Measurements from ENCODE around the gene RNF5.
A peak's percentile ranks its signal among the peaks of the same experiment; 100 is the strongest.
"Not testable (repeated sequence)": the region's sequence is repeated elsewhere in the genome, so short reads cannot be mapped to it uniquely, and the experiment has no call there.

RNF5 gene, protein sequence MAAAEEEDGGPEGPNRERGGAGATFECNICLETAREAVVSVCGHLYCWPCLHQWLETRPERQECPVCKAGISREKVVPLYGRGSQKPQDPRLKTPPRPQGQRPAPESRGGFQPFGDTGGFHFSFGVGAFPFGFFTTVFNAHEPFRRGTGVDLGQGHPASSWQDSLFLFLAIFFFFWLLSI

DNA sequence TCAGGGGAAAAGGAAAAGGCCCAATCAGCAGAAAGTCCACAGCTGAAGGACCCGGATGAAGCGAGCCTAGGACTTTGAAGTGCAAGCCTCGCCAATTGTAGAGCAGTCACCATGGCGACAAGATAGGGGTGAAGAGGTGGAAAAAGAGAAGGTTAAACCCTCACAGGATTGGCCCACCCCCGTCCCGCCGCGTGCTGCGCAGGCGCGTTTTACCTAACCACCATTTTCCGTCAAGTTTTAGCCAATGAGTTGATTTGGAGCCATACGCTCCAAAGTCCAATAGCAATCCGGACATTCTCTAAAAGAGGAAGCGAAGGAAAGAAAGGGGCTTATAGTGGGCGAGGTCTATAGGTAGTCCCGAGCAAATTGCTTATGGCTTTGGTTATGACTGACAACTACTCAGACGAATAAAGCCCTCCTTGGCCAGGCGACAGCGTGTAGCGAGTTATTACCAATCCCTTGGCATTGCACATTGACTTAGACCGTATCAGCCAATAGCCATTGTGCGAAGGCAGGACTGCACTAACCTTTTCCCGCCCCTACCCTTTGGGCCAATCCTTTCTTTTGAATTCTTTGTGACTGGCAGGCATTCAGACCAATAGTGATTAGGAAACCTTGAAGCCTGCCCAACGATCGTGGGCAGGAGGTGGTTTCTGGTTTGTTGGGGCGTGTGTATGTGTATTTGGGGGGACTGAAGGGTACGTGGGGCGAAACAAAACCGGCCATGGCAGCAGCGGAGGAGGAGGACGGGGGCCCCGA is at the start of gene RNF5:
Gene RNF5, plus strand, starts transcription at position 618 of the 759 bp plus-strand sequence. Its CDS starts 107 bp downstream, at position 725.
- DNase-seq (ENCODE audit: low spot score) = peak; percentile 99

- DNase-seq (ENCODE audit: low spot score) = no peak
Measured at GRCh38 chr6:32128751-32129296, 49.4 kb upstream of the RNF5 start.

- no peak for DNase-seq (ENCODE audit: low spot score)
Measured at GRCh38 chr6:32129297-32130088, 48.7 kb upstream of the RNF5 start.

- DNase-seq (ENCODE audit: low spot score) = no peak
Measured at GRCh38 chr6:32131439-32131948, 46.7 kb upstream of the RNF5 start.

GRCh38 chr6:32132110-32132509 is 46.1 kb upstream of the RNF5 start:
- no peak for DNase-seq (ENCODE audit: low spot score)

DNA sequence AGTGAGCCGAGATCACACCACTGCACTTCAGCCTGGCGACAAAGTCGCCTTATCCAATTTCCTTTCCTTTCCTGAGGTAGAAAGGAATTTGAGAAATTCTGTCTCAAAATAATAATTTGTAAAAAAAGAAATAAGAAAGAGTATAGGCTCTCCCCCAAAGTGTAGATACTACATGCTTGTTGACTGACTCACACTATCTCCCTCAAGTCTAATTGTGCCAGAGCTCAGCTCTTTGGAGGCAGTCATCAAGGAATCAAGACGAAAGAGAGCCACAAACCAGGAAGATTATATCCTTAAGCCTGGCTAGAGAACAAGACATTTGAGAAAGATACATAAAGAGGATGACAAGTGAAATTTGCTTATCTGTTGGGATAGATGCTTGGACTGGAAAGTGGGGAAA is 44.4 kb upstream of the RNF5 start:
- no peak for DNase-seq (ENCODE audit: low spot score)

DNA sequence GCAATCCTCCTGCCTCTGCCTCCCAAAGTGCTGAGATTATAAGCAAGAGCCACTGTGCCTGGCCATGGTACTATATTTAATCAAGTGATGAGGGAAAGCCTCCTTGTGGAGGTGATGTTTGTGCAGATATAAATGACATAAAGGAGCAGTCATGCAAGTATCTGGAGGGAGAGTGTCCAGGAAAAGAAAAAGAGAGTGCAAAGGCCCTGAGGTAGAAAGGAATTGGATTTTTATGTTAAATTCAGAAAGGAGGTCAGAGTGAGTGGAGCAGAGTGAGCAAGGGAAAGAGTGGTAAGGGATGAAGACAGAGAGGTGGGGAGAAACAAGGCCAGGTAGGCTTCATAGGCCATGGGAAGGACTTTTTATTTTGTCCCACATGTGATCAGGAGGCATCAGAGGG is 40.8 kb upstream of the RNF5 start:
- no peak for DNase-seq (ENCODE audit: low spot score)

DNA sequence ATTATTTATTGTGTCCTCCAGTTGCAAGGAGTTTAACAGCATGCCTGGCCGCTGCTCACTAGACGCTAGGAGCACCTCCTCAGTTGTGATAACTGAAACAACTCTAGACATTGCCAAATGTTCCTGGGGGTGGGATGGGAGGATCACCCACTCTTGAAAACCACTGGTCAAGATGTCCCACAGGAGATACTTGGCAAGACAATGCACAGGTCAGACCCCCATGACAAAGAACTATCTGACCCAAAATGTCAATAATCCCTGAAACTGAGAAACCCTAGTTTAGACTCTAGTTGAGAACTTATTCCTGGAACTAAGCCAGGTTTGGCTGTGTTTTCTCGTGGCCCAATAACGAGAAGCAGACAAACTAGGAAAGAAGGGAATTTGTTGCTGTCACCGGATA is 38.6 kb upstream of the RNF5 start:
- no peak for DNase-seq (ENCODE audit: low spot score)

DNA sequence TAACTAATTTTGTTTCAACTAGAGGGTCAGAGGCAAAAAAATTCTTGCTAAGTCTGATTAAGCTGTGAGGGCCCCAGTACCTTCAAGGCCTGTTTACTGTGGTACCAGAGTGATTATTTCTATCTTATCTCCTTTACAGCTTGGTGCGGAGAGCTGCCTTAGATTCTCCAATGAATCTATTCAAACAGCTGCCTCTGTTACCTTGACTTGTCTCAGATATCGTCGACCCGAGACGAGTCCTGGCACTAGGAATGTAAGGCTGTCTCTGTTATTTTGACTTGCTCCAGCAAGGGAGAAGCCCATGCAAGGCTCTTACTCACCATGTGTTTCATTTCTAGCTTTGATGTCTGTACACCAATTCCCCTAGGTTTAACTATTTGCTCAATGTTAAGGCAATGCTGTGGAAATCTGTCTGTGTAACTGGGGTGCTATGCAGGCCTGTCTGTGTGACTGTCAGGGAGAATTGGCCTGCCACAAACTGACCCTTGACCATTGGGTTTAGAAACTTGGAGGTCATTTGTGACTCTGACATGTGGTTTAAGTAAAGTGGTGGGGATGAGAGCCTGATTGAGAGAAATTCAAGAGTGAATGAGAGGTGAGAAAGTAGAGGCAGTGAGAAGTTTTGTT is 37.7 kb upstream of the RNF5 start:
- no peak for DNase-seq (ENCODE audit: low spot score)

DNA sequence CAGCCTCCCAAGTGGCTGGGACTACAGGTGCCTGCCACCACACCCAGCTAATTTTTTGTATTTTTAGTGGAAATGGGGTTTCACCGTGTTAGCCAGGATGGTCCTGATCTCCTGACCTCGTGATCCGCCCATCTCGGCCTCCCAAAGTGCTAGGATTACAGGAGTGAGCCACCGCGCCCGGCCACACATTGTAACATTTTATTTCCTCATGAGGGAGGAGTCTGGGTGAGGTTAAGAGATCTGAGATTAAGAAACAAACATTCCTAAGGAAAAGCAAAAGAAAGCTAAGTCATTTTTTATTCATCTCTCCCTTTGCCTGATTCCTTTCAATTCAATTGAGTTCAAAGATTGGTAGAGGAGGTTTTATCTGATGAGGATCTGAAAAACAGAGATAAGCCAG is 34.0 kb upstream of the RNF5 start:
- DNase-seq (ENCODE audit: low spot score) = not testable (repeated sequence)

- no peak for DNase-seq (ENCODE audit: low spot score)
Measured at GRCh38 chr6:32146287-32146686, 31.9 kb upstream of the RNF5 start.

DNA sequence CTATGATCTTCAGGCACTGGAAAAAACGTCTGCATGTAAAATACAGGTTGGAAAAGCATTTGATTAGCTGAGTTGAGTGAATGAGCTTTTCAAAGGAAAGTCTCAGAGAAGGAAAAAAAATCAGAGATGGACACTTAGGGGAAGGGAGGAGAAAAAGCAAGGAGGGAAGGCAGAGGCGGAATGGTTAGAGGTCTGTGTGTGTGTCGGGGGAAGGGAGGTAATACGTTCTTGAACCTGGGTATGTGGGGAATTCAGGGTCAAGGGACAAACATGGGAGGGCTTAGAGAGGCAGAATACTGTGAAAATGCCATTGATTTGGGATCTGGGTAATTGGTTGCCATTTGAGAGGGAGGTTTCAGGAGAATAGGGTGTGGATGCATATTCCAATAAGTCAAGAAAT is 31.5 kb upstream of the RNF5 start:
- DNase-seq (ENCODE audit: low spot score) = no peak

DNA sequence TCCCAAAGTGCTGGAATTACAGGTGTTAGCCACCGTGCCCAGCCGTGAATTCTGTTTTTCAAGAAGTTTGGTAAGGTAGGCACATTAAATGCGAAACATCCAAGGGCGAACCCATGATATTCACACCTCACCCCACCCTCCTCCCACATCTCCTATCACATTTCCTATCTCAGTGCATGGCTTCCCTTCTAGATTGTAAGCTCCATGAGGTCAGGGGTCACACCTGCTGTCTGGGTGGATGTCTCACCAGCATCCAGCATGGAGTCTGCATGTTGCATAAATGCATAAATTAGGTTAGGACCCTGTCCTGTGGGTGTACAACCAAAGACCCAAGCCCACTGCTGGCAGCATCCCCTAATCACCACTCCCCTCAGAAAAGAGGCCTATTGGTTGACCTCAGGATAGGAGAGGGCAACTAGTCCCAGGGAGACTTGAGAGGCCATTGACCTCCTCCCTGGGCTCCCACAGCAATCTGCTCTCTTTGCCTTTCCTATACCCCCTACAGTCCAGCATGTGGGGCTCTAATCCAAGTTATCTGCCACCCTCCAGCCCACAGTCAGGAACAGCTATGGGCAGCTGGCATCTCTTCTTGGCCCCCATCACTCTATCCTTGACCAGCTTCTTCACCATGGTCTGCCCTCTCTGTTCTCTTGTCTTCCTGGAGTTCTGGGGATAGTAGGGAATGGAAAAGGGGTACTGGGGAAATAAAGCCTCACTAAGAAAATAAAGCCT is 30.6 kb upstream of the RNF5 start:
- no peak for DNase-seq (ENCODE audit: low spot score)

DNA sequence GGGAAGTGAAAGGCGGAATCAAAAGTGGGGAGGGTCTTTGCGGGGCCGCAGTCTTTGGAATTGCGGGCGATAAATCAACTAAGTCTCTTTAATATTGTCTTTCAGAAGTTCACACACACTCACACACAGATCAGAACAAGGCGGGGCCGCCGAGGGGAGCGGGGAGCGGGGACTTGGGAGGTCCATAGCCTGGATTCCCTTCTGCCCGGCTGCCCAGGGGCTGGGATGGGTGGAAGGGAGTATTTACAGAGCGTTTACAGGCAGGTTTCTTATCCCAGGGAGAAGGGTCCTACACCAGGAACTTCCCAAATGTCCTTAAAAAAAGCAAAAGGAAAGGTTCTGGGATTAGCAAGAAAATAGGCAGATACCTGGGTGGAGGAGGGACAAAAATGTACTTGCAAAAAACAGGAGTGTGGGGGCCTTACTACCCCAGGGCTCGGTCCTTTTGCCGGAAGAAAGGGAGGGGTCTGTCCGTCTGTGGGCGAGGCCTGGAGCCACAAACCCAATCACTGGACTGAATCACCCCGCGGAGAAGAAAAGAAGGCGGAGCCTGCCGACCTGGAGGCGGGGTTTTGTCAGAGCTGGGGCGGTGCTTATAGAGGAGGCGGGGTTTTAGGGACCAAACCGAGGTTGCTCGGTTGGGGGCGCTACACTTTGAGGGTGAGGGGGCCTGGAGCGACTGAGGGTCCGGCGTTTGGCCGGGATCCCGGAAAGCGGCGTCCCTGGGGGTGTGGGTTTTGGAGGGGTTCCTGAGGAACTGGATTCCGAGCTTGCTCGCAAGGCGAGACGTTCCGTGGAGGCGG is 29.7 kb upstream of the RNF5 start:
- DNase-seq (ENCODE audit: low spot score) = no peak

DNA sequence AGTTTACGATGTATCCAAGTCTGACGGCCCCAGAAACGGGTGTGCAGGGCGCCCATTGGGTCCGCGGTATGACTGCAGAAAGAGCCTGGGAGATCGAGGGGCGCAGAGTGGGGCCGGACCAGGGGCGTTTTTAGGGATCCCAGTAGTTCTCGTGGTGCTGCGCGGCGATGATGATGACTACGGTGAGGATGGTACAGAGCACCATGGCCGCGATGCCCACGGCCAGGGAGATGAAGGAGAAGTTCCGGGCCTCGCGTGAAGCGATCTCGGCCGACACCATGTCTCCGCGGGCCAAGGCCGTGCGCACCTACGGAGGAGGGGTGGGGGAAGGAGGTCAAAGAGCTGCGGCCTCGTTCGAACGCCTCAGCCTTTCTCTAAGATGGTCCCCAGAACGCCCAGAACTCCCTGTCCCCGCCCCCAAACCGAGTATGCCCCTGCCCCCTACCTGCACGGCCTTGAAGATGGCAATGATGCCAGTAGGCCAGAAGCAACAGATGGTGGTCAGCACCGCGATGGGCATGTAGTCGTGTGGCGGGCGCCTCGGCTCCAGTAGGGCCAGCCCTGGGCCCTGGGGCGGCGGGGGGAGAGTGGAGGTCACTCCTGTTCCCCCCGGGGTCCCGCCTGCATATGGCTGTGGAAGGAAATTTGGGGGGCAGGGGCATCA is 29.0 kb upstream of the RNF5 start:
- DNase-seq (ENCODE audit: low spot score) = no peak

DNA sequence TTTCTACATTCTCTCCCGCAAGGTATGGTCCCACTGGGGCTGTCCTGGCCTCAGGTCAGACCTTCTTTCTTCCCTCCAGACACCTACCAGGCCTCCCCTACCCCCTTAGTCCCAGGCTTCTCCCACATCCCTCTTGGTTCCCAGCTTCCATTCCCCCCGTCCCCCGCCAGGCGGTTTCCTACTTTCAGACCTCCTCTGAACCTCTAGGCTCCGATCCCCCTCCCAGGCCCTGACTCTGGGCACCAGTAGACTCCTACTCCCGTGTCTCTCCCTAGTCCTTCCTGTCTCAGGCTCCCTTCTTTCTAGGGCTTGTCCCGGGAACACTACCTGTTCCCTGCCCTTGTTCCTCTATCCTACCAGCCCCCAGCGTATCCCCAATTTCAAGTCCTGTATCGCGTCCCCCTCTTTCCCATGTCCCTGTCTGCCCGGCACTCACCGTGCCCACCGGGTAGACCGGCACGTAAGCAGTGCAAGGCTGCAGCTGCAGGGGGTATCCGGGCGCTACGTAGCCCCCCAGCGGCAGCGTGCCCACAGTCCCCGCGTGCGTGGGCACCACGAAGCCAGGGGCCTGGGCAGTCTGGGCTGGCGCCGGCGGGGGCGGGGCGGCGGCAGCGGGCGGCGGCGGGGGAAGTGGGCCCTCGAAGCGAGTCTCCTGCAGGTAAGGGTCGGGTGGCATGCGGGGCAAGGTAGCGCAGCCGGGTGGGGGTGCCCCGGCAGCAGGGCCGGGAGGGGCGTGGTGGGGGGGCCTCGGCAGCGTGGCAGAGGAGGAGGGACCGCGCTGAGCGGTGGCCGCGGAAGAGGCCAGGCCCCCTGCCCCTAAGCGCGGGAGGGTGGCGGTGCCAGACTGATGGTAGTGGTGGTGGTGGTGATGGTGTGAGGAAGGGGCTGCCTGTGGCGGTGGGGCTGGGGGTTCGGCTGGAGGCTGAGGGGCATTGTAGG is 28.0 kb upstream of the RNF5 start:
- no peak for DNase-seq (ENCODE audit: low spot score)

DNA sequence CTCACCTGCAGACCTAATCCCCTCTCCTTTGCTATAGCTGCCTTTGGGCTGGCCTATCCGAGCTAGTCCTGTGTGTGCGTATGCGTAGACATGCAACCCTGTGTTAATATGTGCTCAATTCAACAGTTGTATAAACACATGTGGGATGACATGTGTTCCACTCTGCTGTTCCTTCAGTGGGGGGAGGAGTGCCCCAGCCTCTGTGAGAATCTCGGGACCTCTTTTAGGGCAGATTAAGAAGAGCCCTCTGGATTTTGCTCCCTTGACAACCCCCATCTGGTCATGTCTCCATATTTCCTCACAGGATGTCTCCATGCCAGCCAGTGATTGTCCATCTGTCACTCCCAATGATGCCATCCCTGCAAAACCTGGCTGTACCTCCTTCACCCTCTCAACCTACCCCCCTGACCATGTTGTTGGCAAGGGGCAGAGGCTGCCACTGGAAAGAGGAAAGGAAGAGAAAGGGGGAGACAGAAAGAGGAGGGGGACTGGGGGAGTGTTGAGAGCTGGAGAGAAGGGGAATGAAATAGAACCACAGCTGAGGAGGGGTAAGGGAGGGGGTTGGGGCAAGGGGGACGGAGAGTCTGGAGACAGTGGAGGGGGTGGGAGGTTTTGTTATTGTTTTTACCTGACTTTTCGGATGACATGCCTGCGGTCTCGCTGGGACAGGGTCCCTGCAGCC is 26.9 kb upstream of the RNF5 start:
- DNase-seq (ENCODE audit: low spot score) = no peak

Measured in SW480 (cell line).